ENCODE measurements around the gene CRLF2. TPM values are rescaled to one million over a fixed set of nuclear protein-coding genes. Genes with fewer than 3 reads are reported as not detected.

The CRLF2 gene
- total and polyA plus RNA-seq, 2 of the 8 experiments (the other 6 are each of a cell fraction or from before 2014, with no cell fraction given), result 0.06 TPM; not detected in 1

DNA sequence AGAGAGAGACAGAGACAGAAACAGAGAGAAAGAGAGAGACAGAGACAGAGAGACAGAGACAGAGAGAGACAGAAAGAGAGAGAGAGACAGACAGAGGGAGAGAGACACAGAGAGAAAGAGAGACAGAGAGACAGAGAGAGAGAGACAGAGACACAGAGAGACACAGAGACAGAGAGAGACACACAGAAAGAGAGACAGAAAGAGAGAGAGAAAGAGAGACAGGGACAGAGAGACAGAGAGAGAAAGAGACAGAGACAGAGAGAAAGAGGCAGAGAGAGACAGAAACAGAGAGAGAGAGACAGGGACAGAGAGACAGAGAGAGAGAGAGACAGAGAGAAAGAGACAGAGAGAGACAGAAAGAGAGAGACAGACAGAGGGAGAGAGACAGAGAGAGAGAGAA, 52.9 kb downstream of the CRLF2 start:
- Histone ChIP-seq H4K8ac (ENCODE audit: extremely low read depth, insufficient read depth, low read length) (no peak overlapping the region), H3K36me3 (ENCODE audit: control insufficient read depth in 2 of 4, insufficient read depth in 4 of 4, low read length in 3 of 4) (no peaks in the 10 kb centered on the region), H3K23ac (ENCODE audit: insufficient read length) (no peak overlapping the region), H3K27me3 (replicated peaks in 1 of 4; ENCODE audit: control insufficient read depth in 3 of 4, extremely low read depth in 1 of 4, insufficient read depth in 3 of 4, low read length in 3 of 4) (no peaks in the 10 kb centered on the region), H3K9me3 (ENCODE audit: insufficient read depth in 2 of 2, low read depth in 1 of 2, low read length in 1 of 2) (no peaks in the 10 kb centered on the region), H3K4me3 (ENCODE audit: extremely low read depth in 1 of 4, insufficient read depth in 2 of 4, low read depth in 3 of 4, low read length in 4 of 4) (no peak overlapping the region), H3K79me2 (ENCODE audit: control insufficient read depth in 1 of 2, insufficient read depth in 2 of 2, low read length in 2 of 2) (no peaks in the 10 kb centered on the region), H4K5ac (ENCODE audit: insufficient read length, low read depth, low read length) (no peak overlapping the region), H3K56ac (replicated peaks; ENCODE audit: insufficient read length, low read depth, low read length) (no peak overlapping the region), H3K9ac (replicated peaks in 1 of 4; ENCODE audit: extremely low read depth in 1 of 4, low read depth in 3 of 4, low read length in 3 of 4) (no peak overlapping the region), H3K4ac (replicated peaks; ENCODE audit: insufficient read length, low read depth, low read length) (no peak overlapping the region), H3K4me1 (replicated peaks in 1 of 4; ENCODE audit: control insufficient read depth in 3 of 4, insufficient read depth in 4 of 4, low read length in 3 of 4) (no peaks in the 10 kb centered on the region), H2BK12ac (ENCODE audit: low read depth, low read length) (no peak overlapping the region), H2BK5ac (ENCODE audit: low read depth, low read length) (no peak overlapping the region), H3K79me1 (ENCODE audit: low read depth, low read length) (no peaks in the 10 kb centered on the region), H2BK120ac (replicated peaks; ENCODE audit: low read depth, low read length) (no peak overlapping the region), H3K27ac (ENCODE audit: low read depth, low read length) (no peak overlapping the region), H3K18ac (ENCODE audit: extremely low read depth, low read length) (no peak overlapping the region), H3K4me2 (ENCODE audit: insufficient read depth in 1 of 2, low read depth in 2 of 2, low read length in 2 of 2) (no peak overlapping the region), H2BK15ac (ENCODE audit: low read length) (no peak overlapping the region), H2BK20ac (ENCODE audit: low read length) (no peak overlapping the region), H3K23me2 (ENCODE audit: low read depth, low read length) (peaks cover 2% of the 10 kb centered on the region; the same call in 1 of the 2 replicates), H4K20me1 (replicated peaks in 1 of 2; ENCODE audit: control insufficient read depth in 1 of 2, insufficient read depth in 2 of 2, low read length in 2 of 2) (no peaks in the 10 kb centered on the region), H2AK5ac (ENCODE audit: low read depth, low read length) (no peak overlapping the region), H4K91ac (replicated peaks; ENCODE audit: insufficient read length, low read length) (no peak overlapping the region), H3K14ac (ENCODE audit: insufficient read length) (no peak overlapping the region), H2AFZ (ENCODE audit: low read length) (no peak overlapping the region)
- TF ChIP-seq RXRA (IDR thresholded peaks at IDR 0.05; ENCODE audit: insufficient read depth, low read depth, low read length) (no peak), JUND (IDR thresholded peaks at IDR 0.05; ENCODE audit: low read length) (no peak), JUN (IDR thresholded peaks at IDR 0.05; ENCODE audit: low read depth, low read length) (no peak), YY1 (IDR thresholded peaks at IDR 0.05; ENCODE audit: low read depth, low read length) (no peak), CBX8 (IDR thresholded peaks at IDR 0.05; ENCODE audit: borderline replicate concordance, low read depth, low read length) (no peak), EZH2 (IDR thresholded peaks at IDR 0.05; ENCODE audit: low read depth, low read length, severe bottlenecking) (no peak), FOSL1 (IDR thresholded peaks at IDR 0.05; ENCODE audit: insufficient read depth, low read depth, low read length) (no peak), KDM5A (IDR thresholded peaks at IDR 0.05; ENCODE audit: low read length) (no peak), TAF1 (IDR thresholded peaks at IDR 0.05; ENCODE audit: low read depth, low read length) (no peak), EGR1 (IDR thresholded peaks at IDR 0.05; ENCODE audit: borderline replicate concordance, low read depth, low read length) (no peak), SP4 (IDR thresholded peaks at IDR 0.05; ENCODE audit: low read length) (no peak), CEBPB (IDR thresholded peaks at IDR 0.05; ENCODE audit: low read depth, low read length) (no peak)
- TF ChIP-seq, protein P1, sequence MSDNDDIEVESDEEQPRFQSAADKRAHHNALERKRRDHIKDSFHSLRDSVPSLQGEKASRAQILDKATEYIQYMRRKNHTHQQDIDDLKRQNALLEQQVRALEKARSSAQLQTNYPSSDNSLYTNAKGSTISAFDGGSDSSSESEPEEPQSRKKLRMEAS (IDR thresholded peaks at IDR 0.05), result no peak
- TF ChIP-seq, protein P2, sequence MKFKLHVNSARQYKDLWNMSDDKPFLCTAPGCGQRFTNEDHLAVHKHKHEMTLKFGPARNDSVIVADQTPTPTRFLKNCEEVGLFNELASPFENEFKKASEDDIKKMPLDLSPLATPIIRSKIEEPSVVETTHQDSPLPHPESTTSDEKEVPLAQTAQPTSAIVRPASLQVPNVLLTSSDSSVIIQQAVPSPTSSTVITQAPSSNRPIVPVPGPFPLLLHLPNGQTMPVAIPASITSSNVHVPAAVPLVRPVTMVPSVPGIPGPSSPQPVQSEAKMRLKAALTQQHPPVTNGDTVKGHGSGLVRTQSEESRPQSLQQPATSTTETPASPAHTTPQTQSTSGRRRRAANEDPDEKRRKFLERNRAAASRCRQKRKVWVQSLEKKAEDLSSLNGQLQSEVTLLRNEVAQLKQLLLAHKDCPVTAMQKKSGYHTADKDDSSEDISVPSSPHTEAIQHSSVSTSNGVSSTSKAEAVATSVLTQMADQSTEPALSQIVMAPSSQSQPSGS (IDR thresholded peaks at IDR 0.05; ENCODE audit: low read length), result no peak
- DNase-seq (ENCODE audit: low read depth in 1 of 2, low spot score in 2 of 2), result no peak
- ChIA-PET CTCF (ENCODE audit: partially characterized antibody) (no interaction called here), POLR2A (ENCODE audit: partially characterized antibody) (no interaction called here)
- peak; percentile 84 for FAIRE-seq
